ENCODE results near the gene PIH1D1.

PIH1D1 gene

GRCh38 chr19:49435670-49436069 is 15.9 kb downstream of the PIH1D1 start:
- no peak for DNase-seq (ENCODE audit: low read depth in 2 of 2)

DNA sequence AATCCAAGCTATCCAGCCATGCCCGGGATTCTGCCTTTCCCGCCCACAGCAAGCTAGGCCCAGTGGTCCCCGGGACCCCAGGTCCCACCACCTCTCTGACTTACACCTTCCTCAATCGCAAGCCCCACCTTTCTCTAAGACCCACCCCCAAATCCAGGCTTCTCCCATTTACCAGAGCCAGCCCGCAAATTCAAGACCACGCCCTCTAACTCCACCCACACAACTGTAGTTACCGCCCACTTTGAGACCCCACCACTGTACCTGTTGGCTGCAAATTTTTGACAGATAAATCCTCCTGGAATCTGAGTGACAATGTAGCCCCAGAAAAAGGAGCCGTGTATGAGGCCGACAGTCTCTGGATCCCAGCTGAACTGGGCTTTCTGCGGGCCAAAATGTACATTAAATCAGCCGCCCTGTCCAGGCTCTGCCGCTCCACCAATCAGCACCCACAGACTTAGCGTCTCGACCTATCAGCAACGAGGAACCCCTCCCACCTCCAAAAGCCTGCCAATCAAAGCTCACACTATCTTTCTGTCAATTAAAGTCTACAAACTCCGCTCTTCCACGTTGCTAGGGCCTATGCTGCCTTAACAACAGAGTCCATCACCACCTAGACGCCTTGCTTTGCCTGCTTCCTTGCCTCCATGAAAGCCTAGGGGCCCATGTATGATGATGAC is 16.6 kb downstream of the PIH1D1 start:
- no peak for DNase-seq (ENCODE audit: low read depth in 2 of 2)

- DNase-seq (ENCODE audit: low read depth in 2 of 2): no peak
These were observed 18.2 kb downstream of the PIH1D1 start for GRCh38 chr19:49433240-49433901.

- no peak for DNase-seq (ENCODE audit: low read depth in 2 of 2)
These were observed 19.2 kb downstream of the PIH1D1 start for GRCh38 chr19:49432141-49433073.

- DNase-seq (ENCODE audit: low read depth in 2 of 2): no peak
These were observed 20.3 kb downstream of the PIH1D1 start for GRCh38 chr19:49431330-49431749.

DNA sequence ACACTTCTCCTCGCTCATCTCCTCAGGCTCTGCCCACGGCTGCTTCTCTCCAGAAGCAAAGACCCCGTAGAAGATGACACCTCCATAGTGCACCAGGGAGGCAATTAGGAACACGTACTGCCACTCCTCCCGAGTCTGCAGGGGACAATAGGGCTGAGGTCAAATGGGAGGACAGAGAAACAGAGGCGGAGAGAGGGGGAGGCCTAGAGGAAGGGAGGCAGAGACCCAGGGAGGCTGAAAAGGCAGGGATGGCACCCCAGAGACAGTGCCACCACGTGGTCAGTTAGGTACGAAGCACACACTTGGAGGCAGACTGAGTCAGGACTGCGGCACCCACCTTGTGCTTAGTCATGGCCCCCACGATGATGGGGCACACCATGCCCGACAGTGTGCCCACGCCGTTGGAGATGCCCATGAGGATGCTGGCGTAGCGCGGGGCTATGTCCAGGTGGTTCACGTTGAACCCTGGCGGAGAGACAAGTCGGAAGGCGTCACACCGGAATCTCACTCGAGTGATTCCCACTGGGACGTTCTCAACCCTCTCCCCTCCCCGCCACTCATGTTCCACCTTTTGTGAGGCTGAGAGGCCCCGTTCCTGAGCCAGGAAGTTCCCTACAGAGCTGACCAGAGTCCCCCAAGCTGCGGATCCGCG is 20.8 kb downstream of the PIH1D1 start:
- no peak for DNase-seq (ENCODE audit: low read depth in 2 of 2)

GRCh38 chr19:49430172-49430677 is 21.4 kb downstream of the PIH1D1 start:
- no peak for DNase-seq (ENCODE audit: low read depth in 2 of 2)

DNA sequence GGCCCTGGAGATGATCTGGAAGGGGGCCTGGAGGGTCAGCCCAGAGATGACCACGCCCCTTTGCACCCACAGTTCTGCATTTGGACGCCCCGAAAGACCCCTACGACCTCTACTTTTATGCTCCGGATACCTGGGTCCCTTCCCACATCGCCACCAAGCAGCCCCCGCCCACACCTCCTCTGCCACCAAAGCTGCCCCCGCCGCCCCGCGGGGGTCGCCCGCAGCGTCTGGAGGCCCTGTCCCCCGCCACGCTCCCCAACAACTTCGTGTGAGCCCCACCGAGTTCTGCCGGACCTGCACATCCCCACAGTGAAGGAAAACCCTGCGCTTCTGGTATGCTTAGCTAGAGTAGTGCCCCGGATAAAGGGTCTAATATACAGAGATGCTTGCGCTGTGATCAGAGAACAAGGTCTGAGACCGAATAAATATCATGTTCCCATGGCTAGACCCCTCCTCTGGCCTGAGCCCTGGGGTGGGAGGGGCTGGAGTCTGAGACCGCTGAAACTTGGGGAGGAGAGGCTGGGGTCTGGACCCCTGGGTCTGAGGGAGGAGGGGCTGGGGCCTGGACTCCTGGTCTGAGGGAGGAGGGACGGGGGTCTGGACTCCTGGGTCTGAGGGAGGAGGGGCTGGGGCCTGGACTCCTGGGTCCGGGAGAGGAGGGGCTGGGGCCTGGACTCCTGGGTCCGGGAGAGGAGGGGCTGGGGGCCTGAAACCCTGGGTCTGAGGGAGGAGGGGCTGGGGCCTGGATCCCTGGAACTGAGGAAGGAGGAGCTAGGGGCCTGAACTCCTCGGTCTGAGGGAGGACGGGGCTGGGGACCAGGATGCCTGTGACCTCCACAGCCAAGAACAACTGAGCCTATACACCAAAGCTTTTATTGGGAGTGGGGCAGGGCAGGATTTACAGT is 22.8 kb downstream of the PIH1D1 start:
- no peak for DNase-seq (ENCODE audit: low read depth in 2 of 2)

DNA sequence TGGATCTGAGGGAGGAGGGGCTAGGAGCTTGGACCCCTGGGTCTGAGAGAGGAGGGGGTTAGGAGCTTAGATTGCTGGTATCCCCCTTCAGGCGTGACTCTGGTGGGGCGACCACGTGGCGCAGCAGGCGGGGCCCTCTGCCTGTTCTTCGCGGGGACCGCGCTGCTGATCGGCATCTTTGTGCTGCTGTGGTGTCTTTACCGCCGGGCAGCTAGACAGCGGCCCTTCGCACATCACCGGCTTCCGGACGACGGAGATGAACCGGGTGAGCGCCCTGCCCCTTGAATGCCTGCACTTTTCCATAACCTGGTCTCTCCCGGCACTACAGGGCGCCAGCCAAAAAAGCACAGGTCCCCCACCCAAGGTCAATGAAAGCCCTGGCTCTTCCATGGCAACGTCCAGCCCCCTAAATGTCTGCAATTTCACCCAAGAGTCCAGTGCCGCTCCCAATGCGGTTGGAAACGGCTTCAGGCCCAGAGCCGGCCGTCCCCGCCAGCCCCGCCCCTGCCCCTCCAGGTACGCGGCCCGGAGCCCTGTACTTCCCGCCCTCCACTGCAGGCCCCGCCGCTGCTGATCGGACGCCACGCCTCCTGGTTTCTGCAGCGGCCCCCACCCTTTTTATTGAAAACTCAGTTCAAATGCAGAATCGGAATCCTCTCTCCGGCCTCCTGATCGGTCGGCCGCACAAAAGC is 23.6 kb downstream of the PIH1D1 start:
- DNase-seq (ENCODE audit: low read depth in 2 of 2): no peak

DNA sequence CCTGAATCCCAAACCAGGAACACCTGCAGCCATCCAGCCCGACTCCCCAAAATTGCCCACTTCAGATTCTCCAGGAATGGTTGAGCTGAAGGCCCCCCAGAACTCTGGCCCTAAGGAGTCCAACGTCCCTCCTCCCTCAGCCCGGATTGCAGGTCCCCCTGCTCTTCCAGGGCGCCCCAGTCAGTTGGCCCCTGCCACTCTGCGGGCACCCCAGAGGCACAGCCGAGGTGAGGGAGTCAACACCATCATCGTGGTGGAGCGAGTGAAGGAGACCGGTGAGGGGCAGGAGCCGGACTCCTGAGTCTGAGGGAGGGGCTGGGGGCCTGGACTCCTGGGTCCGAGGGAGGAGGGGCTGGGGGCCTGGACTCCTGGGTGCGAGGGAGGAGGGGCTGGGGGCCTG is 24.3 kb downstream of the PIH1D1 start:
- no peak for DNase-seq (ENCODE audit: low read depth in 2 of 2)

- DNase-seq (ENCODE audit: low read depth in 2 of 2): no peak
These were observed 25.6 kb downstream of the PIH1D1 start for GRCh38 chr19:49425922-49426592.

DNA sequence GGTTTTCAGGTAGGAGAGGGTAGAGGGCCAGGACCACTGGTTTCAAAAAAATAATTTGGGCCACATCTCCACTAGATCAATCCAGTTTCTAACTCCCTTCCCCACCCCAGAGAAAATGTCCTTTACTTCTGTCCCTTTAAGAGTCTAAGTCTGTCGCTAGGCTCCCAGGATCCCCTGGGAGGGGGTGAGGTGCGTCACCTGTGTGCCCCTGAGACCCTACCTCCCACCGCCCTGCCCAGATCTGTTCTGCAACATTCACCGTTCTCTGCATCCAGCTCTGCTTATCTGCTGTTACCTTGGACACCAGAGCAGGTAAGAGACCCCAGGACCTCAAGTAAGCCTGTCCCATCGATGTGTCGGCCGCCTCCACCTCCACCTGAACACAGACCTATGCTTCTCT is 26.4 kb downstream of the PIH1D1 start, which contains the start of gene GFY:
Gene GFY, plus strand, starts transcription at position 211 of the 400 bp plus-strand sequence. CDS start 1,043 bp downstream, outside the sequence.
- DNase-seq (ENCODE audit: low read depth in 2 of 2): no peak

GRCh38 chr19:49423985-49424303 is 27.7 kb downstream of the PIH1D1 start:
- DNase-seq (ENCODE audit: low read depth in 2 of 2): no peak

GRCh38 chr19:49423071-49423984 is 28.3 kb downstream of the PIH1D1 start, which contains the start of gene PTH2:
Gene PTH2 (minus strand): TSS chr19:49423441. CDS start chr19:49423339, 102 bp downstream.
- DNase-seq (ENCODE audit: low read depth in 2 of 2): no peak

GRCh38 chr19:49422407-49423070 is 29.1 kb downstream of the PIH1D1 start:
- DNase-seq (ENCODE audit: low read depth in 2 of 2): no peak

GRCh38 chr19:49421878-49422202 is 29.8 kb downstream of the PIH1D1 start:
- DNase-seq (ENCODE audit: low read depth in 2 of 2): no peak

- DNase-seq (ENCODE audit: low read depth in 2 of 2): no peak
These were observed 30.4 kb downstream of the PIH1D1 start for GRCh38 chr19:49421039-49421877.
